Right lobe of liver (tissue), 6 donors: ENCODE data around the gene BCL2. TPM values are rescaled to one million over a fixed set of nuclear protein-coding genes. Genes with fewer than 3 reads are reported as not detected.

Experiments
- ATAC-seq, 4 donors: fragments of 200-7000 bp; cut with Tn5 transposase; one replicate each; pipeline ENCODE4 v1.9.1; 2020; ENCODE audit warnings: mild to moderate bottlenecking in 4 of 4, moderate library complexity in 4 of 4
- DNase-seq, 3 donors: peaks; one replicate each; pipeline ENCODE4 v3.0.0-alpha.2; 2020
- H3K27ac ChIP-seq, 3 donors: fragments of 200-600 bp; one replicate each; pipeline ENCODE4 v1.8.0; 2022
- H3K27me3 ChIP-seq, 2 donors: fragments of 200-600 bp; one replicate each; pipeline ENCODE4 v1.8.0; 2022
- H3K36me3 ChIP-seq, 4 donors: fragments of 200-600 bp; sonication (generic) in 1 of 4; one replicate each; pipeline versions ENCODE4 v1.5.1 to v1.8.0; 2017 to 2022; ENCODE audit warnings: control low read depth in 1 of 4
- H3K4me1 ChIP-seq, 4 donors: fragments of 200-600 bp; sonication (generic) in 1 of 4; one replicate each; pipeline versions ENCODE4 v1.5.1 to v1.8.0; 2017 to 2022; ENCODE audit warnings: control low read depth in 1 of 4
- H3K4me3 ChIP-seq, 3 donors: fragments of 200-600 bp; one replicate each; pipeline ENCODE4 v1.8.0; 2022
- H3K9me3 ChIP-seq, 4 donors: fragments of 200-600 bp; sonication (generic) in 1 of 4; one replicate each; pipeline versions ENCODE4 v1.5.1 to v1.8.0; 2017 to 2022; ENCODE audit warnings: control low read depth in 1 of 4
- POLR2A ChIP-seq: fragments of 450-650 bp; IDR thresholded peaks from one replicate; pipeline ENCODE4 v1.6.1; 2017; ENCODE audit warnings: antibody characterized with exemption, mild to moderate bottlenecking
- WGBS: methylation state at CpG from one replicate; pipeline ENCODE4 v1.1.6; 2018; ENCODE audit warnings: low coverage, low lambda C conversion rate; ENCODE audit not compliant: insufficient coverage; ENCODE audit errors: missing lambda C conversion rate; 5-methylcytosine and 5-hydroxymethylcytosine counted together
- intact Hi-C, 2 donors: fragments of 100-400 bp; cut with DNase I; formaldehyde crosslinking; loops; one replicate each; pipeline versions ENCODE4 v1.11.2 to v1.14.1; 2022
- total RNA-seq, 6 experiments: library from RNA; depleted of rRNA in 2 of 6; stranded (reverse); fragments of >200 nt in 2 of 6; fragmentation: NEBNext Ultra II Directional in 3 of 6; extraction: Animal tissue kit (Norgen Biotek cat#: 25700) in 3 of 6; gene quantifications; one replicate each; pipeline versions ENCODE4 v1.1.0 to v1.2.4, GENCODE V29; 2016 to 2023
- TF ChIP-seq, protein P1 (sequence below), 4 donors: fragments of 200-600 bp in 3 of 4; fragments of 450-650 bp in 1 of 4; IDR thresholded peaks; one replicate each; pipeline versions ENCODE4 v1.5.1 to v1.8.0; 2016 to 2022; ENCODE audit warnings: antibody characterized with exemption in 4 of 4, mild to moderate bottlenecking in 2 of 4
- donor health status: DM: no; HTN: yes; CAD: no.
- donor health status: DM: no; HTN: no; CAD: no.
- donor health status: DM: no; HTN: no; CAD: no.
- donor health status: DM: no; HTN: yes; CAD: no.
- donor health status: DM: no; HTN: yes; CAD: no.

BCL2 gene
- total RNA-seq, 6 experiments from 2014 or later = 0.73 to 4.7 (median 2.7) TPM

DNA sequence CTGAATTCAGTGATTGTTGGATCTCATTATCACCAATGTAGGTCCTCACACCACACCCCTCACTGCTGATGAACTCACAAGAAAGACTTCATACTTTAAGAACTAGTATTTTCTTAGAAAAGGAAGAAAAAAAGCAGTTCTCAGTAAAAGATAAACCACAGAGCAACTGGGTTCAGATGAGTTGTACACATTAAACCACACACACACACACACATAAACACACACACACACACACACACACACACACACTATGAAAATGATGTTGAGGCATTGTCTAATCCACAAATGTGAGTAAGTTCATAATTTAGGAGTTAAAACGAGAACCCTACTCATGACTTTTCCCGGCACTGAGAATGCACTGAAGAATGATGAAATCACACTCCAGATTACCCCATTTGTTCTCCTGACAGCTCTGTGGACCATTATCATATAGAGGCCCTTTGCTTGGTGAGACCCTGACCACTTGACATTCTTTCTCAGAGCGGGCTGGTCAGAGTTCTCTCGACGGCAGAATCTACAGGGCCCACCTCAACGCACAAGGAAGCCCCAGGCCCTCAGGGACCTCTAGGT, 106.2 kb downstream of the BCL2 start:
- WGBS = 72% methylated on average over 6 of the region's 6 CpGs
- no peak for DNase-seq
- Histone ChIP-seq H3K4me3 (no peak overlapping the region), H3K27me3 (no peaks in the 10 kb centered on the region), H3K4me1 (no peaks in the 10 kb centered on the region), H3K27ac (no peak overlapping the region), H3K9me3 (no peaks in the 10 kb centered on the region), H3K36me3 (no peaks in the 10 kb centered on the region)
- TF ChIP-seq POLR2A = no peak
- TF ChIP-seq, protein P1, sequence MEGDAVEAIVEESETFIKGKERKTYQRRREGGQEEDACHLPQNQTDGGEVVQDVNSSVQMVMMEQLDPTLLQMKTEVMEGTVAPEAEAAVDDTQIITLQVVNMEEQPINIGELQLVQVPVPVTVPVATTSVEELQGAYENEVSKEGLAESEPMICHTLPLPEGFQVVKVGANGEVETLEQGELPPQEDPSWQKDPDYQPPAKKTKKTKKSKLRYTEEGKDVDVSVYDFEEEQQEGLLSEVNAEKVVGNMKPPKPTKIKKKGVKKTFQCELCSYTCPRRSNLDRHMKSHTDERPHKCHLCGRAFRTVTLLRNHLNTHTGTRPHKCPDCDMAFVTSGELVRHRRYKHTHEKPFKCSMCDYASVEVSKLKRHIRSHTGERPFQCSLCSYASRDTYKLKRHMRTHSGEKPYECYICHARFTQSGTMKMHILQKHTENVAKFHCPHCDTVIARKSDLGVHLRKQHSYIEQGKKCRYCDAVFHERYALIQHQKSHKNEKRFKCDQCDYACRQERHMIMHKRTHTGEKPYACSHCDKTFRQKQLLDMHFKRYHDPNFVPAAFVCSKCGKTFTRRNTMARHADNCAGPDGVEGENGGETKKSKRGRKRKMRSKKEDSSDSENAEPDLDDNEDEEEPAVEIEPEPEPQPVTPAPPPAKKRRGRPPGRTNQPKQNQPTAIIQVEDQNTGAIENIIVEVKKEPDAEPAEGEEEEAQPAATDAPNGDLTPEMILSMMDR (IDR thresholded peaks at IDR 0.05) = no peak
- no peak for ATAC-seq
- intact Hi-C loops = no loop called here

DNA sequence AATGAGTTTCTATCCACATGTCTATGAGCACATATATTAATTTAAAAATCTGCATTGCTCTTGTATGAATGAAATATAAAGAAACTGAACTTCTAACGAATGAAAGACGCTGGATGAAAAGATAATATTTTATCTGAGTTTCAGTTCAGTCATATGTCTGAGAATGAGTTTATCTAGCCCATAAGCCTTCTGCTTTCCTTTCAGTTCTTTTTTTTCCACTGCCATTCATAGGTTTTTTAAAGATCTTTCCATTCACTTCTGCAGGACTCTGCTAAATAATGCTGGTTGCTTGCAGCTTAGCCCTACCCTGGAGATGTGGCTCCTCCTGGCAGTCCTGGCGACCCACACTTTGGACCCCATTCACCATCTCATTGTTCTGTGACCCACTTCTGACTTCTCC, 109.0 kb downstream of the BCL2 start:
- 90% methylated on average over 2 of the region's 3 CpGs for WGBS

DNA sequence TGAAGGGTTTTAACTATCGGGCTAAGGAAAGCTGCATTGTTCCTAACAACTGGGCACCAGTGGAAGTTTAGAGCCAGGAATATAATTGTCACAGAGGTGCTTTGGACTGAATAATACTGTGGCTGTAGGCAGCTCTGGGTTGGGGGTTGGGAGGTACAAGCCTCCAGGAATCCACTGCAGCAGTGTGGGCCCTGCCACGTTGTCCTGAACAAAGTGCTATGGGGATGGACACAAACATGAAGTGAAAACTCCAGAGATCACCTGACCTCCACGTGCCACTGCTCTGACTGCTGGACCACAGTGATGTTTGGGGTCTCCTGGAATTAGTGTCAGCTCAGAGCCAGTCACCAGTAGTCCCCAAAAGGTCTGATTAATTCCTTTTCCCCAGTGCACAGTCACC, 110.9 kb downstream of the BCL2 start:
- no peaks in the 10 kb centered on the region for H3K36me3 ChIP-seq
- no peaks in the 10 kb centered on the region for H3K9me3 ChIP-seq
- intact Hi-C loops = no loop called here
- TF ChIP-seq, protein P1 (IDR thresholded peaks at IDR 0.05) = no peak
- no peak for TF ChIP-seq POLR2A
- no peaks in the 10 kb centered on the region for H3K4me1 ChIP-seq
- 71% methylated on average over 2 of the region's 3 CpGs for WGBS
- DNase-seq (no peak), ATAC-seq (no peak)
- no peaks in the 10 kb centered on the region for H3K27me3 ChIP-seq
- H3K4me3 ChIP-seq = no peak overlapping the region
- H3K27ac ChIP-seq = no peak overlapping the region

More for the DNA sequence above, 109.0 kb downstream of the BCL2 start:
- H3K4me1 ChIP-seq = no peaks in the 10 kb centered on the region
- TF ChIP-seq POLR2A = no peak
- TF ChIP-seq, protein P1 (IDR thresholded peaks at IDR 0.05) = no peak
- H3K27me3 ChIP-seq = no peaks in the 10 kb centered on the region
- no peak overlapping the region for H3K4me3 ChIP-seq
- intact Hi-C loops = no loop called here
- H3K9me3 ChIP-seq = no peaks in the 10 kb centered on the region
- no peak overlapping the region for H3K27ac ChIP-seq
- ATAC-seq (no peak), DNase-seq (no peak)
- H3K36me3 ChIP-seq = no peaks in the 10 kb centered on the region

DNA sequence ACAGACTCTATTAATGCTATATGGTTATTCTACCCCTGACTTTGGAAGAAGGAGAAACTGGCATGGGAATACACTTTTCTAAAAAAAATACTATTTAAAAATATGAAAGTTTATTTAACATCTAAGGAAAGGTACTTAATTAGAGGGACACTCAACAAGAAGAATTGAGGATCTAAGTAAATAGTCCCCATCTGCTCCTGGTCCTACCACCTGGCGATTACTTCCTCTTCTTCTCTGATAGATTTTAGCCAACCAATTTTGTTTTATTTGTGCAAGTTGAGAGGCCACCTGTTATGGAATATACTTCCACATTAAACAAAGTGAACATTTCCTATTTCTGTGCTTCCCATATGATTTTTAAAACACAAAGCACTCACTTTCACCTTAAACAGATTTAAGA, 111.7 kb downstream of the BCL2 start:
- TF ChIP-seq, protein P1 (IDR thresholded peaks at IDR 0.05) = no peak
- no peak for TF ChIP-seq POLR2A
- intact Hi-C loops = no loop called here

More for the DNA sequence above, 111.7 kb downstream of the BCL2 start:
- Histone ChIP-seq H3K36me3 (no peaks in the 10 kb centered on the region), H3K4me3 (no peak overlapping the region), H3K9me3 (no peaks in the 10 kb centered on the region), H3K27me3 (no peaks in the 10 kb centered on the region), H3K27ac (no peak overlapping the region), H3K4me1 (no peaks in the 10 kb centered on the region)
- WGBS = 87% methylated on average over 1 of the region's 1 CpG
- ATAC-seq (no peak), DNase-seq (no peak)
